Gastroesophageal sphincter (tissue), 2 donors: ENCODE results near the gene MMP14.

Source experiments
- EP300 ChIP-seq: sonication (generic); formaldehyde crosslinking; IDR thresholded peaks from one replicate; pipeline ENCODE4 v1.6.1; 2017; ENCODE audit warnings: antibody characterized with exemption, mild to moderate bottlenecking
- POLR2A ChIP-seq, 2 donors: fragments of 450-650 bp; IDR thresholded peaks; one replicate each; pipeline ENCODE4 v1.6.1; 2017; ENCODE audit warnings: antibody characterized with exemption in 2 of 2, mild to moderate bottlenecking in 2 of 2, moderate library complexity in 1 of 2

DNA sequence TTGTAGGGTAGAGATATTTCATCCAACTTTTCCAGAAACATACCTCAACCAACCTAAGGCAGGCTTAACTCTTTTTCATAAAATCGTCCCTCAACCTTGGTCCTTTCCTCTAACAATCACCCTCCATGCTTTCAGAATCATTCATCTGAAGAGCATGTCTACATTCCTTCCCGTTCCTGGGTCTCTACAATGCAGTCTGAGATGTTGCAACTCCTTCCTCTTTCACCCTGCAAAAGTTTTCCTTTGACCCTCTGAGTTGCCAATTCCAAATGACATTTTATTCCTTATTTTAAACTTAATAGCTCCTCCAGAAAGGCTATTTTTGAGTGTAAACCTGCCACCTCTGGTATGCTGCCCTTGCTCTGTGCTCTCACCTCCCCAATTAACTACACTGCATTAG is 37.9 kb upstream of the MMP14 start:
- TF ChIP-seq POLR2A (IDR thresholded peaks at IDR 0.05) (no peak), EP300 (no peak)
